WERI-Rb-1 (cell line): ENCODE results near the gene RPS14.

Experiments
- DNase-seq: peaks from one replicate; pipeline ENCODE4 v3.0.0-alpha.2; 2020
- H3K27ac ChIP-seq: fragments of 250-450 bp; sonication (Bioruptor Pico); 2 replicates; pipeline ENCODE4 v1.5.1; 2020; ENCODE audit warnings: mild to moderate bottlenecking, moderate library complexity
- H3K27me3 ChIP-seq: fragments of 250-450 bp; sonication (Bioruptor Pico); 2 replicates; pipeline ENCODE4 v1.5.1; 2021; ENCODE audit warnings: mild to moderate bottlenecking, low read depth, moderate library complexity; ENCODE audit not compliant: insufficient read depth, severe bottlenecking
- H3K36me3 ChIP-seq: fragments of 250-450 bp; sonication (Bioruptor Pico); 2 replicates; pipeline ENCODE4 v1.5.1; 2020; ENCODE audit warnings: mild to moderate bottlenecking, moderate library complexity
- H3K4me3 ChIP-seq: 2 replicates; pipeline ENCODE4 v1.5.1; 2011; ENCODE audit warnings: low read depth, mild to moderate bottlenecking, control low read depth, low read length
- H3K9me3 ChIP-seq: fragments of 250-450 bp; sonication (Bioruptor Pico); 2 replicates; pipeline ENCODE4 v1.5.1; 2021; ENCODE audit warnings: mild to moderate bottlenecking, moderate library complexity; ENCODE audit not compliant: severe bottlenecking
- CTCF ChIP-seq: IDR thresholded peaks from 2 replicates; pipeline ENCODE4 v1.5.1; 2011; ENCODE audit warnings: low read depth, mild to moderate bottlenecking, control low read depth, inconsistent platforms, low read length

RPS14 gene

DNA sequence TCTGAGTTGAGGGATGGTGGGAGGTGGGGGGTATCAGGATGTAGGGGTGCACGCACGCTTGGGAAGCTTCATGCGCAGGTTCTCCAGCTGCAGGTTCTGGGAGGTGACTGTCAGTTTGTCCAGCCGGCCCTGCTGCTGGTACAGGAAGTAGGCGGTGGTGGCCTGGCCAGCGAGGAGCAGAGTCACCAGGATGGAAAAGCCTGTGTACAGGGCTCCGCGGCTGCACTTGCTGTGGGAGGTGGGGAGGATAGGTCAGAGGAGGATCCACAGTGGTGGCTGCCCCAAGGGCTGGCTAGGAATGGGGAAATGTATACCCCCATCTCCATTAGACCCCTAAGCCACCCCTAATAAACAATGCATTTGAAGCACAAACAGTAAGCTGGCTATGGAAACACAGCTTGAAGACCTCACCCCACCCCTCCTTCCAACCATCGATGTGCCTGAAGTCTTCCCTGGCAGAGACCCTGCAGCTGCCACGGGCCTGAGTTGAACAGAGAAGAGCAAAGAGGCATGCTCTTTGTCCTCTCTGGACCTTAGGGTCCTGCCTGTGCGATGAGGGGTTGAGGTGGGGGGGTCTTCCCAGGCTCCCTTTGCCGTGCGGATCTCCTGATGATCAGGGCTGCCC lies 42.3 kb downstream of the RPS14 start:
- no peak overlapping the region for H3K27ac ChIP-seq
- no peak for TF ChIP-seq CTCF
- H3K36me3 ChIP-seq, result peaks cover 13% of the 10 kb centered on the region; the same call in 1 of the 2 replicates

DNA sequence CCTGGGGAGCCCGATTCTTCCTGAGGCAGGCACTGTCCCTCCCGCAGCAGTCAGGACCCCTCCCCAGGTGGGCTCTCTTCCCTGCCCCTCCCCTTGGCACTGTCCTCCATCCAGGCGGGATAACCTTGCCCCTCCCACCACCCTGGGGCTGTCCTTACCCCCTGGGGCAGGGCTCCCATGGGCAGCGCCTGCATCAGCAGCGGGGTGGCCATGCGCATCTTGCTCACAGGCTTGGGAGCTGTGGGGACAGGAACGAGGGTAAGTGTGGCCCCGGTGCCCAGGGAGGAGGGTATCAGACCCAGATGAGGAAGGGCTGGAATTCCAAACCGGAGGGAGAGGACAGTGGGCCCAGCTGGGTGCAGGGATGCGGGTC lies 42.8 kb downstream of the RPS14 start:
- Histone ChIP-seq H3K4me3 (no peak overlapping the region), H3K27ac (no peak overlapping the region), H3K36me3 (peaks cover 13% of the 10 kb centered on the region; the same call in 1 of the 2 replicates), H3K9me3 (no peaks in the 10 kb centered on the region), H3K27me3 (no peaks in the 10 kb centered on the region)
- DNase-seq, result no peak
- TF ChIP-seq CTCF, result no peak

More for the DNA sequence above, 42.3 kb downstream of the RPS14 start:
- no peak overlapping the region for H3K4me3 ChIP-seq
- H3K27me3 ChIP-seq, result no peaks in the 10 kb centered on the region
- no peak for DNase-seq
- no peaks in the 10 kb centered on the region for H3K9me3 ChIP-seq

DNA sequence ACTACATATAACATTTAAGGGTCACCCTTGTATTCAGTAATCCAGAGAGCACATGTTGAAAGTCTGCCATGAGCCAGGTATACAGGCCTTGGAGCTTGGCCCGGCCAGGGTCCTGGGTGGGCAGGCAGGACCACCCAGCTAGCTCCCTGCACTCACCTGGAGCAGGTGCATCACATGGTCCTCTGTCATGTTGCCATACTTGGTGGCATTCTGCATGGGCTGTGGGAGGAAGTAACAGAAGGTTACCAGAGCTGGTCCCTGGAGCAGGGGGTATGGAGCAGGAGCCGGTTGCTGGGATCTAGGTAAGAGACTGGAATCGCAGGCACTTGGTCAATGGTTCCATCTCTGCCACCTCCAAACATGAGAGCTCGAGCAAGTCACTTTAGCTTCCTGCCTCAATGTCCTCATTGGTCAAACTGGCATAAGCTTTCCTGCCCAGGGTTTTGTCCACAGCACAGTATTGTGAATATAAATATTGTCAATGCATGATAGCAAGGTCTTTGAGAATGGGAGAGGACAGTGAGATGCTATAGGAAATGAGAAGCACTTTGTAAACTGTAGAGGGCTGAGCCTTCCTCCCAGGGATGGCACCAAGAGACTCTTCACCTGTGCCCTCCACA lies 43.3 kb downstream of the RPS14 start:
- DNase-seq, result no peak
- H3K4me3 ChIP-seq, result no peak overlapping the region
- no peak overlapping the region for H3K27ac ChIP-seq
- no peak for TF ChIP-seq CTCF
- H3K9me3 ChIP-seq, result no peaks in the 10 kb centered on the region
- peaks cover 13% of the 10 kb centered on the region; the same call in 1 of the 2 replicates for H3K36me3 ChIP-seq
- no peaks in the 10 kb centered on the region for H3K27me3 ChIP-seq

- H3K9me3 ChIP-seq, result no peaks in the 10 kb centered on the region
- TF ChIP-seq CTCF, result no peak
- H3K27ac ChIP-seq, result no peak overlapping the region
- peaks cover 18% of the 10 kb centered on the region for H3K36me3 ChIP-seq
- H3K4me3 ChIP-seq, result no peak overlapping the region
- no peak for DNase-seq
- no peaks in the 10 kb centered on the region for H3K27me3 ChIP-seq
Measured at GRCh38 chr5:150404941-150405816, 44.4 kb downstream of the RPS14 start.

DNA sequence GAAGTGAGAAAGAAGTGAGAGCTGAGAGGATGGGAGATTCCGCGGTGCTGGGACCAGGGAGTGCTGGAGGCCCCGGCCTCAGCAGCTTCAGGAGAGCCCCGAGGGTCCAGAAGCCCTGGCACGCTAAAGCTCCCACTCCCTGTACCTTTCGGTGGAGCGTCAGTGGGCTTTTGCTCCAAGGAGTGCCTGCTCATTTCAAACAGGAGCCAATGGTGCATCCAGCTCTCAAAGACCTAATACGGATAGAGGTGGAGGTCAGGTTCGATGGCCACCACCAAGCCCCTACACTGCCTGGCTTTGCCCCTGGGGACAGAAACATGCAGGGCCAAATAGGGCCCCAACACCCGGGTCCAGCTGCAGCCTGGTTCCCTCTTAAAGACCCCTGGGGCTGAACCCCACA lies 45.0 kb downstream of the RPS14 start:
- no peak for TF ChIP-seq CTCF
- no peak overlapping the region for H3K4me3 ChIP-seq
- no peak for DNase-seq
- H3K27ac ChIP-seq, result no peak overlapping the region
- peaks cover 22% of the 10 kb centered on the region for H3K36me3 ChIP-seq
- no peaks in the 10 kb centered on the region for H3K27me3 ChIP-seq
- no peaks in the 10 kb centered on the region for H3K9me3 ChIP-seq
